Limb (tissue), 2 donors: ENCODE data around the gene KATNAL1.
A peak's percentile ranks its signal among the peaks of the same experiment; 100 is the strongest.
"Not testable (repeated sequence)": the region's sequence is repeated elsewhere in the genome, so short reads cannot be mapped to it uniquely, and the experiment has no call there.

Experiments
- DNase-seq, 2 donors: peaks; one replicate each; pipeline ENCODE4 v3.0.0-alpha.2; 2016; ENCODE audit errors: extremely low spot score in 2 of 2

The KATNAL1 gene

DNA sequence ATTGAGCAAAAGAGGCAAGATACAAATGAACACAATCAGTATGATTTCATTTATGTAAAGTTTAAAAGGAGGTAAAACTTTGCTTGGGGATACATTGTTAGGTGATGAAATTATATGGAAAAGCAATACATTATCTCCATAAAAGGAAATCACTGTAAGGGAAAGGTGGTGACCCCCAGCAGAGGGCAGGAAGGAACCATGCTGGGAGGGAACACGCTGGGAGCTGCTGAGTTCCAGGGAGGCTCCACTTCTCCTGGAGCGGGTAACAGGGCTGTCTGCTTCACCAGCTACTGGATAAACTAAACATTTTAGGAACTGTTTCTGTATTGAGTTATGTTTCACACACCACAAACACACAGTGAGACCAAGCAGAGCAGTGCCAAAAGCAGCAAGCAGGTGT, 91.2 kb downstream of the KATNAL1 start:
- no peak for DNase-seq

DNA sequence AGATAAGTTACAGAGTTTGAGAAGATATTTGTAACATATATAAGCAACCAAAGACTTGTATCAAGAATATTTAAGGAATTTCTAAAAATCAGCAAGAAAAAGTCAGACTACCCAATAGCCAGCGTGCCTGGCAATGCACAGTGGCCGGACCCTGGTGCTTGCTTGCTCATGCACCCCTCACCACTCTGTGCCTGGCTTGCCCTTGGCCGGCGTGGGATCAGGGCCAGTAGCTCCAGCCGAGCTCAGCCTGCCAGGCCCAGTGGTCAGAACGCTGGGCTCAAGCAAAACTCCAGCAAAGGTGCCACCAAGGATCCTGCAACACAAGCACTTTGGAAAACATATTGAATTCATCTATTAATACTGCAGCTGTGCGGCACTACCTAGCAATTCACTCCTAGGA, 95.1 kb downstream of the KATNAL1 start:
- DNase-seq = no peak

DNA sequence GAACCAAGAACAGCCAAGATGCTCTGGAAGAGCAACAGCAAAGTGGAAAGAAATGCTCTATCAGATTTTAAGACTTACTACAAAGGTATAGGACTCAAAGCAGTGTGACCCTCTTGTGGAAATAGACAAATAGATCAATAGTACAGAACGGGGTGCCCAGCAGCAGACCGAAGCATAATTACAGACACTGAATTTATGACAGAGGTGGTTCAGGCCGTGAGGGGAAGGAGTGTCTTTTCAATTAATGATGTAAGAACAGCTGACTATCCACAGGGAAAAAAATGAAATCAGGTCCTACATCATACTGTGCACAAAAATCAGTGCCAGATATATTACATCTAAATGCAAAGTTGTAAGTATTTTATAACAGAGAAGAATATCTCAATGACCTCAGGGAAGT, 95.6 kb downstream of the KATNAL1 start:
- DNase-seq = no peak

DNA sequence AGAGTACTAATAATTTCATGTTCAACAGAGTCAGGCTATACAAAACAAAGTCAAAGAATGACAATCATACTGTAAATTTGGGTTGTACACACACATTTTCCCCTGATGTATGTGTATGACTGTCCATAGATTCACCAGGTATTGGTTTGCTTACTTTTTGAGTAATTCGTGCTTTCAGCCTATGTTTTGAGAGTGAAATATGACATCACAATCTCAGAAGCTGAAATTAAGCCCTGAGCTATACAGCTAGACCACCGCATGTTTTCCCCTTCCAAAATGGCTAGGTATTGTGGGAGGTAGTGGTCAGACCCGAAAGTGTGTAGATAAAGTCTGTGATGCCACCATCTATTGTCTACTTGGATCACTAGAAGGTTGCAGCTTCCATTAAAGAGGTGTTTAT, 102.8 kb downstream of the KATNAL1 start:
- DNase-seq = no peak

DNA sequence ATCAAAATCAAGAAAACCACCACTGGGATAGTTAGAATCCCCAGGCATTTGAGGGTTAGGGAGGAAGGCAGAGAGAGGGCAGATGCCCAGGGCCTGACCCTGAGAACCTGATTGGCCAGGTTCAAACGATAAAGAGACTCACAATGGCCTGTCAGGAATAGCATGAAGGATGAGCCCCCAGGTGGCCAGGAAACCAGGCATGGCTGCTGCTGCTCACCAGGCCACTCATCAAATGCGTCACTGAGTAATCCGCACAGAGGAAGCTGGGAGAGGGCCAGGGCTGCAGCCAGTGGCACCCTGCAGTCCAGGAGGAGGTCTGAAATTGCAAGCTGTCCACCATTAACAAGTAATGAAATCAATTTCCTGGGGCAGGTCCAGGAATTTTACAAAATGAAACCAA, 111.3 kb downstream of the KATNAL1 start:
- DNase-seq = peak in 1 of 2 donors; percentile 34

DNA sequence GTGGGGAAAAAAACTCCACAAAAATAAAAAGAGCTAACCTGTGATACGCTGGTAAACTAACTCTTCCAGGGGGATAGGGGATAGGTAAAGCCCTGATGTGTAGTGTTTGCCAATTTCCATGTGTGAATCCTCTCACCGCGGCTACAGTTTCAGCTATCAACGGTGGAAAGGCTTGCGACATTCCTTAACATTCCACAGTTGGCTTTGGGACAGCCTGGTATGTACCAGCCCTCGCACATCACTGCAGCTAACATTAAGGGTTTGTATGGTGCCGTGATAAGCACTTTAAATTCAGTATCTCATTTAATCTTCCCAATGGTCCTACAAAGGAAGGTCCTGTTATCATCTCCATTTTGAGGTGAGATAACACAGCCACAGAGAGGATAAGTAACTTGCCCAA, 112.4 kb downstream of the KATNAL1 start:
- DNase-seq = no peak

DNA sequence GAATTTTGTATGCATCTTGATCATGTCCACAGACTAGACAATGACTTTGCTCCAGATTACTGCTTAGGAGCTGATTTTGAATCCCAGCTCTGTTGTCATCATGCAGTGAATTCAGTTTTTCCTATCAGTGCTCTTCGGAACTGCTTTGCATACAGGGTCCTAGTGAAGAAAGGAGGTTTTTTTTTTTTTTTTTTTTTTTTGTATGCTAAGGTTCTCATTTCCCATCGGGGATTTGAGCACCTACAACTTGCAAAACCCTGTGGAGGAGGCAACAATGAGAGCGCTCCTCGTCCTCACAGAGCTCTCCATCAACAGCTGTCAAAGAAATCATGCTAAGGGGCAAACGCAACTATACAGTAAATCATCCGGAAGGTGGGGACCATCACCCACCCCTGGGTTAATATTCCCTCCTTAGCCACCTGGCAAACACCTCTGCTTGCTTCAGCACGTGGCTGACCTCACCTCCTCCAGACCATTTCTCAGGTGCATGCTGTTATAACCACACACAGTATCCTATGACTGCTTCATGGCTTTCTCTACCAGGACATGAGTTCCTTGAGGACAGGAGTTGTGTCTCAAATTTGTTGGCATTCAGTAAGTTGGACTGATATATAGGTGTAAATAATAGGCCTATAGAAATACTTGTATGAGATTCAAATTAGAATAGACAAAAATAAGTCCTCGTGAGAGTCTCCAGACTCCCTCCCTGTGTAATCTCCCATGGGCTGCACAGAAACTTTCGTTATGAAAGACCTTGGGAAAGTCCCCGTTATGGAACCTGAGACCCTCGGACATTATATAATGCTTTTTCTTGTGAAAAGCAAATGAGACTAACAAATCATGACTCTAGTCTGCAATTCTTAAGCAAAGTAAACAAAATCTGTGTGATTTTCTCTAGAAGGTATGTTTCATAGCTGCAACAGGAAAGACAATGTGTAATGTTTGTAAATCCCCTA, 113.8 kb downstream of the KATNAL1 start:
- no peak for DNase-seq

DNA sequence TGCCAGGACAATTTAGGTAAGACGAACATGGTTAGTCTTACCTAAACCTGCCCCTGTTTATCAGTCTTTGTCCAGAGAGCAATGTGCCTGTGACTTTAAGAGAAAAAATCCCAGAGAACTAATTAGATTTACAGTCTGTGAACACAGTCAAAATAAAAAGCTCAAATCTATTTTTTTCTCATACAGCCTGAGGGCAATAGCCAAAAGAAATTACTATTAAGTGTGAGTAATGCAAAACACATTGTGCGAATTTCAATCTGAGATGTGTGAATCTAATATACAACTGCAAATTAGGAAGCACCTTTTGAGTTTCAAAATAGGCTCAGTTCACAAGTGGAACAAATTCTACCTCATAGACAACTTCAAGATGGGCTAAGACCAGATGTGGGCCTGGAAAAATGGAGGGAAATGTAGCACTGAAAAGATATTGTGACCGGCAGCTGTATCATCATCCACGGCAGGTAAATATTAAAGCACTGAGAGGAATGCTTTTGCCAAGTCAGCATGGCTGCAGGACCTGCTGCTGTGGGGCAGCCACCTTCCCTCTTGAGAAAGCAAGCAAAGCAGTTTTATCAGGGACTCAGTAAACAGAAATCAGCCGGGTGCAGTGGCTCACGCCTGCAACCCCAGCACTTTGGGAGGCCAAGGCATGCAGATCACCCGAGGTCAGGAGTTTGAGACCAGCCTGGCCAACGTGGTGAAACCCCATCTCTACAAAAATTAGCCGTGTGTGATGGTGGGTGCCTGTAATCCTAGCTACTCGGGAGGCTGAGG, 114.8 kb downstream of the KATNAL1 start:
- DNase-seq = no peak

DNA sequence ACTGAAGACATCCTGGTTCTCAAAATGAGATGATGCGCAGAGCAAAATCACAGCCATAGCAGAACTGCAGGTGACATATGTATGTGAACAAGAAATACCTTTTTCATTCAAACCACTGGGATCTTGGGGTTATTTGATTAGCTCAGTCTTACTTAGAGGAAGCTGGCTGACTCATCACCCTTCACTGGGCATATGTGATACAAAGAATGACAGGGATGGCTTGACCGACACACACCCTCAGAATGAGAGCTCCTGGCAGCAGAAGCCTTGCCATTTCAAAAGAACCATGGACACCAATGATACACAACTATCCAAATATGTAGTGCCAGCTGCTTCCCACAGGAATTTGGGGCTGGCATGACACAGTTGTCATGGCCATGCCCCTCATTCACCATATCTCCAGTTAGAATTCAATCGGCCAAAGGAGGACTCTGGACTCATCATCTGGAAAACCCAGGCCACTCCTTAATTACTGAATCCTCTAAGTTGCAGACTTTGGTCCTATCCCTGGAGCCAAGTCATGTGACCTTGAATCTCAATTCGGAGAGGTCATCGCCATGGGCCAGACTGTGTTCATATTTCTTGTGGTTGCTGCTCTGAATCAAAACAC, 115.8 kb downstream of the KATNAL1 start:
- DNase-seq = no peak

DNA sequence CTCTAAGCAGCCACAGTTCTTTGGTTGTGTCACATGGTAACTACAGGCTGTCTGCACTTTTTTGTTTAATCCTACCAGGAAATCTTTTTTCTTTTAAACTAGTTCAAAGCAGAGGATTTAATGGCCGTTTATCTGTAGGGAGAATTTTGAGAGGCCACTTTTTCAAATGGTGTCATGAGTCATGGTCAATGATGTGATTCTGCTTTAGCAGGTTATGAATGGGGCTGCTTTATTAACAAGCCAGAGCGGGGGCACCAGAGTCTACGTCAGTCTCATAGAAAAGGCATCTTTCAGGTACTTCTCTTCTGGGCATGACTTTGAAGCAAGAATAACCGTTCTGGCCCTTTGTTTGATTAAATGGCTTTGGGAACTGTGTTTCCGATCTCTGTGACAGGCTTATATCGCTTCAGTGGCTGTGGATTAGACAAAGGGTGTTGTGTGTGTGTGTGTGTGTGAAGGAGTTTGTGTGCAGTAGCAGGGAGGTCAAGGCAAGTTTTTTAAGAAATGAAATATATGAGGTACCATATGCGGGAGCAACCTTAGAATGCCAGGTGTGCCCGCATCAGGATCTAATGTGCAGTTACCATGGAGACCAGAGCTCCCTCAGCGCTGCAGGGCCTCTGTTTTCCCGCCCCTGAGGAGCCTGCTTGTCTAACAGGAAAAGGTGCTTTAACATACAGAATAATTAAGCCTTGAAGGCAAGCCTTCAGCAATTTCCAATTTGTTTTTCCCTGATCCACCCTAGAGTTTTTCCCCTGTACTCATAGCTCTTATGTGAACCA, 120.5 kb downstream of the KATNAL1 start:
- DNase-seq = peak in 1 of 2 donors; percentile 38

DNA sequence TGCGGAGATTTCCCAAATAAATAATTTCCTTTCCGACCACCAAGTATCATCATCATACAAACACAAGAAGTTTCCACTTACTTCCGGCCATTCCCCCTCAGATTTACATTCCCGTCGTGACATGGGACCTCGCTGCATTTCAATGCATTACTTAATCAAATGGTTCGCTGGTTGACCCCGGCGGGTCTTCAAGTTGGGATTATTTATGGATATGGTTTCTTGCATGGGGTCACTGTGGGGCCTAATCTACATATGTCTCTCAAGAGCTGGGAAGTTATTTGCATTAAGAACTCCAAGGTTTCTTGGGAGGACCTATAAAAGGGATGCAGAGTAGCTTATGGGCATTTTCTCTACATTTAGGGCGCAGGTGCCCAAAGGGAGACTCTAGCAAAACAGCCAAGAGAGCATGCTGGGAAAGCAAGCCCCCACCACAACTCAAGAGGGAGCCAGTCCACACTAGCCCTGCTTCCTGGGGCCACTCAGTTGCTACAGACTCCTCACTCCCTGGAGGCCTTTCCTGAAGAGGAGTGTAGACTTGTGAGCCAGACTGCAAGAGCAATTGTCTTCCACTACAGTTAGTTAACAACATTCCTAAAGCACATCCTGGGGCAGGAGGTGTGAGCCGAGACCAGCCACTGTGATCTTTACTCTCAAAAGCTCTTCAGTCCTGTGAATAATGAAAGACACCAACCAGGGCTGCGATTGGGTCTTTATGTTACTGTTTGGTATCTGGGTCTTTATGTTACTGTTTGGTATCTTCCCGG, 125.3 kb downstream of the KATNAL1 start:
- no peak for DNase-seq

DNA sequence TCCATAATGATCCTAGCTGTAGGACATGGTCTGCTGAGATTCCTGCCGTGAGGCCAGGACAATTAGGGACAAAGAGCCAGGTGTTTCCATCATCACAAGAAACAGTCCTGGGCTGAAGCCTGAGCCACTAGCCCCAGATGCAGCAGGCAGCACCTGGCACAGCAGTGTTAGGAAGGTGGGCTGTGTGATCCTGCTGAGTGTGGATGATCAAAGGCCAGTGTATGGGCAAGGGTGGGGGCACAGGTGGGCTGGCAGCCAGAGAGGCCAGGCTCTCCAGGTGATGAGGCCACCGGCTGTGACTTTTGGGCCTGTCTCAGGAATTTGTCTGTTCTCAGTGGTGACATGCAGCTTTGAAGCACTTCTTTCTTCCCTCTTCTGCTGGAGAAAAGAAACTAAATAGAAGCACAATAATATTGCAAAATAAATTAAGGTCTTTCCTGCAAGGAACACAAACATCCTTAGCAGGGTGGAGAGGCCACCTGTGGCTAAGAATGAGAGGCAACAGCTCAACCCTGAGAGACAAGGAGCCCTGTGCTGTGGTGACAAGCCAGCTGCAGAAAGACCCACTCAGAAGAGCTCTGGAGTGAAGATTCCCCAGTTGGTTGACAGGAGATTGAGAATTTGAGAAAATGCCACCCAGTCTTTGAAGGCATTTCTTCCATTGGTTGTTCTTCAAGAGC, 127.6 kb downstream of the KATNAL1 start:
- DNase-seq = no peak

DNA sequence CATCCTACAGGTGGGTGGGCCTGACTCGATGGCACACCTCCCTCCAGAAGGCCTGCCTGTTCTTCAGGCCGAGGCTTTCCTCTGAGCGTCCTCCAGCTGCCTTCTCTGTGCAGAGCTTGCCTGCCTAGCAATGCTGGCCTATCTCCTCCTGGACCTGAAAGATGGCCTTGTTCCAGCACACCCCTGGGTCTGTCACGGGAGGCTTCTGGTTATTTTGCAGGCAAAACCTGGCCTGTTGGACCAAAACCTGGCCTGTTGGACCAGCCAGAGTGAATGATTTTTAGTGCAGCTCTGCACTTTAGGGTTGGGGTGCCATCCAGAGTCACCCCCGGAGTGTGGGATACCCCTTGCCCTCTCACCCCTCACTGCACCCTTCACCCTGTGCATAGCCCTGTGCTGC, 128.4 kb downstream of the KATNAL1 start:
- DNase-seq = no peak

DNA sequence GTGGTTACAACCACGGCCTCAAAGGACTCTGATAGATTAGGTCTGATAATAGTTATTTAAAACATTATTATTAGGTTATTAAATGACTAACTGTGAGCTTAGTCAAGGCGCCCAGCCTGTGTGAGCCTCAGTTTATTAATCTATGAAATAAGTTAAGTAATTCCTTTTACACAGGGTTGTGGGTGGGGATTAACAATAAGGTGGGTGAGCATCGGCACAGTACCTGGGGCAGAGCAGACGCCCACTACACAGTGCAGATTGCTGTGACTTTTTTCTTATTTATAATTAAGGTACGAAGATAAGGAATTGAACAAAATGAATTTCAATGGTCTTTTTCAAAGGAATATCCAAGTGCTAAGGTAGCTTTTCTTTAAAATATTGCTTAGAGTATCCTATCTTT, 132.2 kb downstream of the KATNAL1 start:
- DNase-seq = no peak

DNA sequence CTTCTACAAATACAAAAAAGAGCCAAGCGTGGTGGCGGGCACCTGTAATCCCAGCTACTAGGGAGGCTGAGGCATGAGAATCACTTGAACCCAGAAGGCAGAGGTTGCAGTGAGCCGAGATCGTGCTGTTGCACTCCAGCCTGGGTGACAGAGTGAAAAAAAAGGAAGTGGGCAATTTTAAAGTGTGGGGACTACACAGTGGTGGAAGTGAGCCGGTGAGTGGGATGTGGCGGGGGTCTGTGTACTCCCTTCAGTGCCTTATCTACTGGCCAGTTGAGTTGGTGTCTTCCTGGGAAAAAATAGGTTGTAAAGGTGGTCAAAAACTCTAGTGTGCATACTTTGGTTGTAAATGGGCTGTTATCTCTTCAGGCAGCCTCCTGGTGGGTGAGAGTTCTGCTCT, 133.1 kb downstream of the KATNAL1 start:
- DNase-seq = not testable (repeated sequence)

DNA sequence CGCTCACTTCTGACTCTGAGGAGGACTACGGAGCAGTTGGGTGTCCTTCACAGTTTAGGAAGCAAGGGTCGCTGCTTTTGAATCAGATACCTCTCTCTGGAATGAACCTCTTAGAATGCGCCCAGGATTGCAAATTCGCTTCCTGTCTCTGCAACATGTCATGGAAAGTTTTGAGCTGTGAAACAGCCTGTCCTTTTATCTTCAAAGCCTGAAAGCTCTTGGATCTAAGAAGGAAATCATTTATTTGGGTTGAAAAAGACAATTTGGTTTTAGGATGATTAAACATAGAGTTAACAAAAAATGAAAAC, 134.1 kb downstream of the KATNAL1 start:
- no peak for DNase-seq

DNA sequence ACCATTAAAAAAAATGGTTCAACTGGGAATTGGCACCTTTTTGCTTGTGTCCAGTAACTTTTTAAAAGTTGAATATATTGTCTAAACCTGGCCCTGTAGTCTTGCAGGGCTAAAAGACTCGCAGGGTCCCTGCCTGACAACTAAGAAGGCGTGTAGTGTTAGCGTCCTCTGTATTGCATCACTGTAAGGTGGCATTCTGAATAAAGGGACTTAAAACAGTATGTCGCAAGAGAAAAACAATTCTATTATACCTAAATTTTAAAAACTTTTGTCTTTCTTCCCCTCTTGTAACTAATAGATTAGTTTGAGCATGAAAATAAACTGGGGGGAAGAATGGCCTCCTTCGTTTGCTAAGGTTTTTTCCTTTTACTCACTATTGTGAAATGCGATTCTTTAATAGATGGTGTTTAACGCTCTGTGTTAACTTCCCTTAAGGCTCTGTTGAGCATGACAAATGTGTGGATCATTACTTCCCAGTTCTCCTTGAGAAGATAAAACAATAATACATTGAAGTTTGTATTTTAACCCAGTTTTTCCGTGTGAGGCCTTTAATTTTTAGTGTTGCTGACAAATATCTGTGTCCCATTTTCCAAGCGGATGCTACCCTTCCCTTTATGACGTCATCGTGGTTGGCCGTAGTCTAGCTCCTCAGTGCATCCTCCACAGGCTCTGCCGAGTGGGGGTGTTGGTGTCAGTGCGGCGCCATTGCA, 134.6 kb downstream of the KATNAL1 start:
- no peak for DNase-seq

DNA sequence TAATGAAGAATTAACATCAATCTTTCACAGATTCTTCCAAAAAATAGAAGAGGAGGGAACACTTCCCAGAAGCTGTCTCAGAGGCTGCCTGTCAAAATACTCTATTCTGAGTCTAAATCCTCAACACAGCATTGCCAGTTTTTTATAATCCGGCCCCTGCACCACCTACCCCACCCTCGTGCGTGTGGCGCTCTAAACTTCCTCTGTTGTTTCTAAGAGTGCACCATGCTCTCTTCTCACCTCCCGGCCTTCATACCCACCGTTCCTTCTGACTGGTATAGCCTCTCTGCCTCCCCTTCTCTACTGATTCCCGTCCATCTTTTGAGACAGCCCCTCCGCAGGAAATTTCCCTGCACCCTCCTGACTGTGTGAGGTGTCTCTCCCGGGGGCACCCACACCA, 136.8 kb downstream of the KATNAL1 start:
- no peak for DNase-seq

DNA sequence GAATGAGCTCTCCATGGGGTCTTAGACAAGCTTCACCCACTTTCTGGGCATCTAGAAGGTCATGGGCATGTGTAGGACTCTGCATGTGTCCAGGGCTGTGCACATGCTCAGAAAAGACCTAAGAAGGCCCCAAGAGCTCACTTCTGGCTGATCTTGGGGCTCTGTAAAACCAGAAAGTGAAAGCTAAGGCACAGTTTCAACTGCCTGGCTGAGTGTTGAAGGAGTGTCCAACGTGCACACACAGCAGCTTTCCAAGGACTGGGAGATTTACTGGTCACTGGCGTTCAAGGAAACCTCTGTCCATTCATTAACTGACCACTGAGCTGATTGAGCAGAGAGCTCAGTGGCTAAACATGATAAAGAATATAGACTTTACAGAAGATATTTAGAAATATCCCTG, 137.9 kb downstream of the KATNAL1 start:
- DNase-seq = no peak

DNA sequence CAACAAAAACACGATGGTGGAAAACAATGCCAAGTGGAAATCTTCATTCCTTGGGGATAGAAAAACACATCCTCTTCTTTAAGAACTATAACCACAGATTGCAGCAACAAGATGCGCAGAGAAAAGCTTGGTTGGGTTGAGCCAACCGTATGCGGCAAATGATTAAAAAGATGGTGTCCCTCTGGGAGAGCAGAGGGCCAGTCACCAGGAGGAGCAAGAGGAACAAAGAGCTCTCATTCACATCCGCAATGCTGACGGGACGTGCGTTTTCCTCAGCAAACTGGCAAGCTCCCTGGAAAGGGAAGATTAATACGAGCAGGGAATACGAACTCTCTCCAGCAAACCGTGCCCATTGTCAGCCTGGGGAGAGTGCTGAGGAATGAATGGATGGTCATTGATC, 141.6 kb downstream of the KATNAL1 start:
- peak; percentile 8 to 45 for DNase-seq
